ENCODE measurements around the gene PRKD1. TPM values are rescaled to one million over a fixed set of nuclear protein-coding genes. Genes with fewer than 3 reads are reported as not detected.

The PRKD1 gene
- polyA plus RNA-seq, 1 of the 3 experiments (the other 2 are of a cell fraction): 0.07 TPM

- Histone ChIP-seq H3K4me3 (ENCODE audit: low read depth in 2 of 2, low read length in 1 of 2) (no peak overlapping the region), H2AFZ (ENCODE audit: low read depth) (no peak overlapping the region), H3K79me2 (ENCODE audit: insufficient read depth) (no peaks in the 10 kb centered on the region), H3K27ac (ENCODE audit: low read depth in 2 of 2, low read length in 1 of 2) (no peak overlapping the region), H3K27me3 (ENCODE audit: insufficient read depth) (peaks cover 17% of the 10 kb centered on the region; the same call in 1 of the 2 replicates), H3K9me2 (no peaks in the 10 kb centered on the region), H3K4me2 (no peak overlapping the region), H3K9me3 (no peaks in the 10 kb centered on the region), H3K36me3 (replicated peaks in 1 of 2; ENCODE audit: control insufficient read depth in 1 of 2, insufficient read depth in 2 of 2, low read length in 1 of 2) (no peaks in the 10 kb centered on the region), H4K20me1 (ENCODE audit: insufficient read depth) (no peaks in the 10 kb centered on the region), H3F3A (replicated peaks; ENCODE audit: insufficient read depth) (no peaks in the 10 kb centered on the region), H3K4me1 (ENCODE audit: control insufficient read depth in 1 of 2, insufficient read depth in 2 of 2, low read depth in 1 of 2, low read length in 1 of 2) (no peaks in the 10 kb centered on the region), H3K9ac (no peak overlapping the region)
- TF ChIP-seq MEF2A (IDR thresholded peaks at IDR 0.05; ENCODE audit: borderline replicate concordance, low read depth) (no peak), USF1 (IDR thresholded peaks at IDR 0.05; ENCODE audit: borderline replicate concordance, low read depth) (no peak), USF2 (IDR thresholded peaks at IDR 0.05; ENCODE audit: borderline replicate concordance, low read depth, low read length) (no peak), ZBTB33 (IDR thresholded peaks at IDR 0.05; ENCODE audit: borderline replicate concordance, low read depth) (no peak), RCOR1 (IDR thresholded peaks at IDR 0.05; ENCODE audit: low read length) (no peak), IRF3 (IDR thresholded peaks at IDR 0.05; ENCODE audit: low read depth, low read length) (no peak), POLR2AphosphoS5 (IDR thresholded peaks at IDR 0.05; ENCODE audit: low read depth, low read length) (no peak), TCF12 (IDR thresholded peaks at IDR 0.05) (no peak), SMC3 (IDR thresholded peaks at IDR 0.05; ENCODE audit: low read depth, low read length) (no peak), JUND (IDR thresholded peaks at IDR 0.05) (no peak), SIN3A (IDR thresholded peaks at IDR 0.05; ENCODE audit: borderline replicate concordance, low read depth, low read length) (no peak), EP300 (IDR thresholded peaks at IDR 0.05; ENCODE audit: borderline replicate concordance in 1 of 2, low read depth in 1 of 2, low read length in 1 of 2) (no peak), RAD21 (IDR thresholded peaks at IDR 0.05; ENCODE audit: low read length) (no peak), CHD2 (IDR thresholded peaks at IDR 0.05; ENCODE audit: low read length, partially characterized antibody) (no peak), YY1 (IDR thresholded peaks at IDR 0.05; ENCODE audit: low read depth) (no peak), MXI1 (IDR thresholded peaks at IDR 0.05; ENCODE audit: low read depth, low read length) (no peak), FOSL2 (IDR thresholded peaks at IDR 0.05; ENCODE audit: borderline replicate concordance, low read depth) (no peak), RXRA (IDR thresholded peaks at IDR 0.05; ENCODE audit: borderline replicate concordance, low read depth) (no peak)
- CTCF ChIA-PET: interaction anchor here (2.5 kb wide), 1 partner anchor 661 kb away, joined by 7 read pairs; no protein-coding TSS in a partner anchor
- POLR2A ChIA-PET: no interaction called here
- 20% methylated on average over 4 of the region's 4 CpGs for WGBS (ENCODE audit: low lambda C conversion rate)
- no peak for DNase-seq
Observed at GRCh38 chr14:29553427-29553826, 374.2 kb downstream of the PRKD1 start.

Data from SK-N-SH (cell line).